ENCODE results near the gene EDNRA. TPM values are rescaled to one million over a fixed set of nuclear protein-coding genes. Genes with fewer than 3 reads are reported as not detected.

EDNRA gene
- total and polyA plus RNA-seq, 2 of the 8 experiments (the other 6 are each of a cell fraction or from before 2014, with no cell fraction given), result 1.7 to 3.3 TPM

DNA sequence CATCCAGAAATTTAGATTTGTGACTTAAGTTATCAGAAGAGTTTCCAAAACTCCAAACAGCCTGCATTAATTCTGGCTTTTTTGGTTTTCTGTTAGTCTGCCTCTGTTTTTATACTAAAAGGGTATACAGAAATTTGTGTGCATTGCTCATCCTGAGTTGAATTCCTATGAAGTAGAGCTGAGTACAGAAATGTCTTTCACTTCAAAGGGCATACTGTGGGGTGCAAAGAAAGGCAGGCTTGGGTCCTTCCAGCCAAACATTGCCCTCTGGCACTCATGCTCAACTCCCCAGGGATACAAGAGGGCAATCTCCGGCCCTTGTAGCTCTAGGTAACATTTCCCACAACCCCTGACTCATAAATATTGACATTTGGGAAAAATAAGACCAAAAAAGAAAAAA, 108.7 kb downstream of the EDNRA start (continued):
- TF ChIP-seq, protein P1, sequence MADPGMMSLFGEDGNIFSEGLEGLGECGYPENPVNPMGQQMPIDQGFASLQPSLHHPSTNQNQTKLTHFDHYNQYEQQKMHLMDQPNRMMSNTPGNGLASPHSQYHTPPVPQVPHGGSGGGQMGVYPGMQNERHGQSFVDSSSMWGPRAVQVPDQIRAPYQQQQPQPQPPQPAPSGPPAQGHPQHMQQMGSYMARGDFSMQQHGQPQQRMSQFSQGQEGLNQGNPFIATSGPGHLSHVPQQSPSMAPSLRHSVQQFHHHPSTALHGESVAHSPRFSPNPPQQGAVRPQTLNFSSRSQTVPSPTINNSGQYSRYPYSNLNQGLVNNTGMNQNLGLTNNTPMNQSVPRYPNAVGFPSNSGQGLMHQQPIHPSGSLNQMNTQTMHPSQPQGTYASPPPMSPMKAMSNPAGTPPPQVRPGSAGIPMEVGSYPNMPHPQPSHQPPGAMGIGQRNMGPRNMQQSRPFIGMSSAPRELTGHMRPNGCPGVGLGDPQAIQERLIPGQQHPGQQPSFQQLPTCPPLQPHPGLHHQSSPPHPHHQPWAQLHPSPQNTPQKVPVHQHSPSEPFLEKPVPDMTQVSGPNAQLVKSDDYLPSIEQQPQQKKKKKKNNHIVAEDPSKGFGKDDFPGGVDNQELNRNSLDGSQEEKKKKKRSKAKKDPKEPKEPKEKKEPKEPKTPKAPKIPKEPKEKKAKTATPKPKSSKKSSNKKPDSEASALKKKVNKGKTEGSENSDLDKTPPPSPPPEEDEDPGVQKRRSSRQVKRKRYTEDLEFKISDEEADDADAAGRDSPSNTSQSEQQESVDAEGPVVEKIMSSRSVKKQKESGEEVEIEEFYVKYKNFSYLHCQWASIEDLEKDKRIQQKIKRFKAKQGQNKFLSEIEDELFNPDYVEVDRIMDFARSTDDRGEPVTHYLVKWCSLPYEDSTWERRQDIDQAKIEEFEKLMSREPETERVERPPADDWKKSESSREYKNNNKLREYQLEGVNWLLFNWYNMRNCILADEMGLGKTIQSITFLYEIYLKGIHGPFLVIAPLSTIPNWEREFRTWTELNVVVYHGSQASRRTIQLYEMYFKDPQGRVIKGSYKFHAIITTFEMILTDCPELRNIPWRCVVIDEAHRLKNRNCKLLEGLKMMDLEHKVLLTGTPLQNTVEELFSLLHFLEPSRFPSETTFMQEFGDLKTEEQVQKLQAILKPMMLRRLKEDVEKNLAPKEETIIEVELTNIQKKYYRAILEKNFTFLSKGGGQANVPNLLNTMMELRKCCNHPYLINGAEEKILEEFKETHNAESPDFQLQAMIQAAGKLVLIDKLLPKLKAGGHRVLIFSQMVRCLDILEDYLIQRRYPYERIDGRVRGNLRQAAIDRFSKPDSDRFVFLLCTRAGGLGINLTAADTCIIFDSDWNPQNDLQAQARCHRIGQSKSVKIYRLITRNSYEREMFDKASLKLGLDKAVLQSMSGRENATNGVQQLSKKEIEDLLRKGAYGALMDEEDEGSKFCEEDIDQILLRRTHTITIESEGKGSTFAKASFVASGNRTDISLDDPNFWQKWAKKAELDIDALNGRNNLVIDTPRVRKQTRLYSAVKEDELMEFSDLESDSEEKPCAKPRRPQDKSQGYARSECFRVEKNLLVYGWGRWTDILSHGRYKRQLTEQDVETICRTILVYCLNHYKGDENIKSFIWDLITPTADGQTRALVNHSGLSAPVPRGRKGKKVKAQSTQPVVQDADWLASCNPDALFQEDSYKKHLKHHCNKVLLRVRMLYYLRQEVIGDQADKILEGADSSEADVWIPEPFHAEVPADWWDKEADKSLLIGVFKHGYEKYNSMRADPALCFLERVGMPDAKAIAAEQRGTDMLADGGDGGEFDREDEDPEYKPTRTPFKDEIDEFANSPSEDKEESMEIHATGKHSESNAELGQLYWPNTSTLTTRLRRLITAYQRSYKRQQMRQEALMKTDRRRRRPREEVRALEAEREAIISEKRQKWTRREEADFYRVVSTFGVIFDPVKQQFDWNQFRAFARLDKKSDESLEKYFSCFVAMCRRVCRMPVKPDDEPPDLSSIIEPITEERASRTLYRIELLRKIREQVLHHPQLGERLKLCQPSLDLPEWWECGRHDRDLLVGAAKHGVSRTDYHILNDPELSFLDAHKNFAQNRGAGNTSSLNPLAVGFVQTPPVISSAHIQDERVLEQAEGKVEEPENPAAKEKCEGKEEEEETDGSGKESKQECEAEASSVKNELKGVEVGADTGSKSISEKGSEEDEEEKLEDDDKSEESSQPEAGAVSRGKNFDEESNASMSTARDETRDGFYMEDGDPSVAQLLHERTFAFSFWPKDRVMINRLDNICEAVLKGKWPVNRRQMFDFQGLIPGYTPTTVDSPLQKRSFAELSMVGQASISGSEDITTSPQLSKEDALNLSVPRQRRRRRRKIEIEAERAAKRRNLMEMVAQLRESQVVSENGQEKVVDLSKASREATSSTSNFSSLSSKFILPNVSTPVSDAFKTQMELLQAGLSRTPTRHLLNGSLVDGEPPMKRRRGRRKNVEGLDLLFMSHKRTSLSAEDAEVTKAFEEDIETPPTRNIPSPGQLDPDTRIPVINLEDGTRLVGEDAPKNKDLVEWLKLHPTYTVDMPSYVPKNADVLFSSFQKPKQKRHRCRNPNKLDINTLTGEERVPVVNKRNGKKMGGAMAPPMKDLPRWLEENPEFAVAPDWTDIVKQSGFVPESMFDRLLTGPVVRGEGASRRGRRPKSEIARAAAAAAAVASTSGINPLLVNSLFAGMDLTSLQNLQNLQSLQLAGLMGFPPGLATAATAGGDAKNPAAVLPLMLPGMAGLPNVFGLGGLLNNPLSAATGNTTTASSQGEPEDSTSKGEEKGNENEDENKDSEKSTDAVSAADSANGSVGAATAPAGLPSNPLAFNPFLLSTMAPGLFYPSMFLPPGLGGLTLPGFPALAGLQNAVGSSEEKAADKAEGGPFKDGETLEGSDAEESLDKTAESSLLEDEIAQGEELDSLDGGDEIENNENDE (IDR thresholded peaks at IDR 0.05; ENCODE audit: insufficient replicate concordance, low read length), result no peak
- no peak for TF ChIP-seq RNF2 (IDR thresholded peaks at IDR 0.05; ENCODE audit: borderline replicate concordance, low read depth, low read length, missing control alignments, poor library complexity, severe bottlenecking)

All from H1 (cell line).